NOMO-1 treated with DMSO at 0.1 percent for 48 hours (cell line): ENCODE data around the gene PDLIM1.
"Not testable (repeated sequence)": the region's sequence is repeated elsewhere in the genome, so short reads cannot be mapped to it uniquely, and the experiment has no call there.

Experiments
- DNase-seq: peaks from one replicate; lab custom pipeline; 2025; ENCODE audit not compliant: unreplicated experiment; lab: John Stamatoyannopoulos, UW

The PDLIM1 gene

GRCh38 chr10:95243318-95243617 is 47.5 kb downstream of the PDLIM1 start:
- DNase-seq: no peak

- DNase-seq: peak; percentile 8
These were observed 48.1 kb downstream of the PDLIM1 start for GRCh38 chr10:95242581-95243317.

DNA sequence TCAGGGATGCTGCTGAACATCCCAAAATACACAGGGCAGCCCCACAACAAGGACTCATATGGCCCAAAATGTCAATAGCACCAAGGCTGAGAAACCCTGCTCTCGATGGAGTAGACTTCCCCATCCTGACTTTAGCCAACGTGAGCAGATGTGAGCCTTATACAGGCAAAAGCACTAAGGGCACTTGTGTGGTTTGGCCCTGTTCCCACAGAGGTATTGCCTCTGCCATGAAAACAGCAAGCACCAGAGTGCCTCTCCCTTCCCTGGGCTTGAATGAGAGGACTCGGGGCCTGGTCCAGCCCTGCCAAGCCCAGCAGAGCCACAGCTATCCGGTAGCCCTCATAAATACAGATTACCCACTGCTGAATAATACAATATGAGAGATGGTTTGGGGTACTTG is 49.3 kb downstream of the PDLIM1 start:
- DNase-seq: no peak

GRCh38 chr10:95240811-95241210 is 50.0 kb downstream of the PDLIM1 start:
- no peak for DNase-seq

- DNase-seq: not testable (repeated sequence)
These were observed 50.7 kb downstream of the PDLIM1 start for GRCh38 chr10:95240096-95240495.

DNA sequence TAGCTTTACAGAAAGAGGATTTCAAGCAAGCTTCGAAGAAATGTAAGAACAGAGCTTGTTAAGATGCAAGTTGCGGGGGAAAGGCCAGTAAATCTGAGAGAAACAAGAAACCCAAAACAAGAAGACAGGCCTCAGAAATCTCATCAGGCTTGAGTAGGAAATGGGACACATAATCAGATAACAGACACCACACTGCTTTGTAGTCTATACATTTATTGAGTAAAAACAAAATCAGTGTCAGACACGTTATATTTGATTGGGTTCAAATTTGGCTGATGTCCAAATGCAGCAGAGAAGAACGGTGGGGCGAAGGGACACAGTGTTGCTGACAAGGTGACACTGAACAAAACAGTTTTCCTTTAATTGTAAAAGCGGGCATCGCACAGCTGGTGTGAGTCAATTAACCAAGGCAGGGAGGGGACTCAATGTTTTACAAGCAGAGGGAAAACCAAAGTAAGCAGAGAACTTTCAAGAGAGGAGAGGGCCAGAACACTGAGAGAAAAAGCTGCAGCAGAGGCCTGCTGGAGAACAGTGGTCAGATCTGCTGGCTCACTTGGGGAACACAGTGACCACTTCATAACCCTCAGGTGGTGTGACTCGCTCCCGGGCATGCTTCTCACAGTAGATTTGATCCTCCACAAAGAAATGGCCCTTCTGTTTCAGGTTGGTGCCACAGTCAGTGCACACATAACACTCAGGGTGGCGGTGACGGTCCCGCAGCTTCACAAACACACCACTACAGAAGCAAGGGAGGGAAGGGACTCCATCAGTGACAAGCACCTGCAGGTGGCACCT is 53.2 kb downstream of the PDLIM1 start:
- no peak for DNase-seq

DNA sequence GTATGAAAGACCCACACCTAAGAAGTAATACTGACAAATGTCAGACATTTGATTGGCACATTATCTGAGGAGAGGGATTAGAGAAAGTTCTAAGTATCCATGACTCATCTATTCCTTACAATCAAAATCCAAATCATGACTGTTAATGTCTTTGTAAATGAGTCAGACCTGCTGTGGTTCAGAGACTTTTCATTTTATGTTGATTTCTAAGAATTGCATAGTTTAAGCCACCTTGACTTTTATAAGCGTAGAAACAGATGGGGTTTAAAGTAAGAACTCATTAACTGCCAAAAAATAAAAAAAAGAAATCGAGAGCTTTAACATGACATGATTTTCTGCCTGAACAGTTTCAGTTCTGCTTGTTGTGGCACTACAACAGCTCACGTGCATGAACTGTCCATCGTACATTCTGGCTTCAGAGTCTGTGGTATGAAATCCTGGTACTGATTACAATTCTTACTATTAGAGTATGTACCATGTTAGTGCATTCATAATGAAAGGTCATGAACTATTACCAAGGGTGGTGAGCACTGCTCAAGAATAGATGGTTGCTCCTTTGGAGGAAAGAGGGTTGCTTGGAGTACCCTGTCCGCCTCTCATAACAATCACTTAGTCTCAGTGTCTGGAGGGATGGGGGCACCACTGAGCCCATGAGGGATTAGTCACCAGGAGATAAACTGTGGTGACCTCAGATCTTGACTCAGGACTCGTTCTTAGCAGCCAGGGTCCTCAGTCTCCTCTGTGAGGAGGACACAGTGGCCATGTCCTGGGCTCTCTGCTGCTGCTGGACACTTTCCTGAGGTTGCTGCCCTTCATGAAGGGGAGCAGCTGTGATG is 54.5 kb downstream of the PDLIM1 start:
- DNase-seq: peak; percentile 63

GRCh38 chr10:95235676-95236067 is 55.1 kb downstream of the PDLIM1 start:
- DNase-seq: no peak

DNA sequence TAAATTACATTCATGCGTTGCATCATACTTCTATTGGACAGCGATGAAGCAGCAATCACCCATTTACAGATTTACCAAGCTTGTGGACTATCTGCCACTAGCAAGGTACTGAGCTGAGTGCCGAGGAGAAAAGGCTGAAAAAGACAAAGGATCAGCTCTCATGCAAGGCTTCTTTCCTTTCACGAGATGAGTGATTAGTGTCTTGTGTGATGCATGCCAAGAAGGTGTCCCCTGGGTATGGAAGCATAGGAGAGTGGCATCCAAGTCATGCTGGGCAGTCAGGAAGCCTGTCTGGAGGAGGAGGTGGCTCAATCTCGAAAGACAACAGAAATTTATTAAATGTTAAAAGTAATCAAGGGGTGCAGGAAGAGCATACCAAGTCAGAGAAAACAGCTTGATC is 55.9 kb downstream of the PDLIM1 start:
- no peak for DNase-seq

GRCh38 chr10:95233377-95234034 is 57.3 kb downstream of the PDLIM1 start:
- DNase-seq: no peak

DNA sequence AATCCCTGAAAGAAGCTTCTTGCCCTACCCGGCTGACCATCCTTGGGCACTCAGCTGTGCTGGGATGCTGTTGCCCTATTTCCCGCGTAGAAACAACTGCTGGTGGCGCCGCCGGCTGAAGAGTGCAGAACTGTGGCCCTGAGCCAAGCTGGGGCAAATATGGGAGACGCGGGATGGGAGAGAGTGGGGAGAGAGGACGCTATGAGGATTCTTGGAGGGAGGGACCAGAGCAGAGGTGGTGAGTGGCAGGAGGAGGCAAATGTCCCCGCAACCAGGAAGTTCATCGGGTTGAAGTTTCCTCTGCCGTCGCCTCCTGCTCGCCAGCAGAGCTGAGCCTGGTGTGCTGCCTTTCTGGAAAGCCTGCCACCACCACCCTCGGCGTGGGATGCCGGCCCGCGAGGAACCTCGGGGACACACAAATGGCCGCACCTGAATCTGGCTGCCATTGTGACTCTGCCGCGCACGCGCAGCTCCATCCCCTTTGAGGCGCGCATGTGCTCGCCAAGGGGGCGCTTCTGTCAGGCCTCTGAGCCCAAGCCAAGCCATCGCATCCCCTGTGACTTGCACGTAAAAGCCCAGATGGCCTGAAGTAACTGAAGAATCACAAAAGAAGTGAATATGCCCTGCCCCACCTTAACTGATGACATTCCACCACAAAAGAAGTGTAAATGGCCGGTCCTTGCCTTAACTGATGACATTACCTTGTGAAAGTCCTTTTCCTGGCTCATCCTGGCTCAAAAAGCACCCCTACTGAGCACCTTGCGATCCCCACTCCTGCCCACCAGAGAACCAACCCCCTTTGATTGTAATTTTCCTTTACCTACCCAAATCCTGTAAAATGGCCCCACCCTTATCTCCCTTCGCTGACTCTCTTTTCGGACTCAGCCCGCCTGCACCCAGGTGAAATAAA is 59.9 kb downstream of the PDLIM1 start:
- not testable (repeated sequence) for DNase-seq

DNA sequence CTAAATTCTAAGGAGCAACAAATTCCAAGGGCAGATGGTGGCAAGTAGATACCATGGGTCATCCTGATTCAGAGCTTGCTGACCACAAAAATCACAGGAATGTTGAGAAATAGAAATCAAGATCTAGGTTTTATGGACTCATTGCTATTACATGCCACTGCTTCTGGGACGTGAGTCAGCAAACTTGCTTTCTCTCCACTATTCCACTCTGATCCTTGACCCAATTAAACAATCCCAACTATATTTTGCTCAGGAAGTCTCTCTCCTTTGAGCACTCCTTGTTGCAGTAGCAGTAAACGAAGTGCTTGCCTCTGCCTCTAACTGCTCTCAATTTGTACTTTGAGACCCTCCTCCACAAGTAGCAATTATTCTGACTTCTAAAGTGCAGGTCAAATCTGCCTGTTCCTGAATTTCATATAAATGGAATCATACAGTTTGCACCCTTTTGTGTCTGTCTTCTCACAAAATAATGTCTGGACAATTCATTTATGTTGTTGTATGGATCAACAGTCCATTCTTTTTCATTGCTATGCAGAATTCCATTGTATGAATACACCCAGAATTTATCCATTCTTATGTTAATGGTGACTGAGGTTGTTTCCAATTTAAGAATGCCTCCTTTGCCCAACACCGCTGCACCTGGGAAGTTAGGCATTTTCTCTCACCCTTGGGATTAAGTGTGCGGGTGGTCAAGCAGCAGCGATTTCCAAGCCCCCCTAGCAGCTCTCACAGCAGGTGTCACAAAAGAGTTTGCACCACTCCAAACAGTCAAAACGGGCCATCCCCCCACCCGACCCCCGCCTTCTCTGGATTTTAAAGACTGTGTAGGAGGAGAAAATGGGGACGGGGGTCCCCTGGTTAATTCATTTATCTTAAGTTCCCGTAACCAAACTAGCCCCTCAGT is 60.8 kb downstream of the PDLIM1 start:
- no peak for DNase-seq

DNA sequence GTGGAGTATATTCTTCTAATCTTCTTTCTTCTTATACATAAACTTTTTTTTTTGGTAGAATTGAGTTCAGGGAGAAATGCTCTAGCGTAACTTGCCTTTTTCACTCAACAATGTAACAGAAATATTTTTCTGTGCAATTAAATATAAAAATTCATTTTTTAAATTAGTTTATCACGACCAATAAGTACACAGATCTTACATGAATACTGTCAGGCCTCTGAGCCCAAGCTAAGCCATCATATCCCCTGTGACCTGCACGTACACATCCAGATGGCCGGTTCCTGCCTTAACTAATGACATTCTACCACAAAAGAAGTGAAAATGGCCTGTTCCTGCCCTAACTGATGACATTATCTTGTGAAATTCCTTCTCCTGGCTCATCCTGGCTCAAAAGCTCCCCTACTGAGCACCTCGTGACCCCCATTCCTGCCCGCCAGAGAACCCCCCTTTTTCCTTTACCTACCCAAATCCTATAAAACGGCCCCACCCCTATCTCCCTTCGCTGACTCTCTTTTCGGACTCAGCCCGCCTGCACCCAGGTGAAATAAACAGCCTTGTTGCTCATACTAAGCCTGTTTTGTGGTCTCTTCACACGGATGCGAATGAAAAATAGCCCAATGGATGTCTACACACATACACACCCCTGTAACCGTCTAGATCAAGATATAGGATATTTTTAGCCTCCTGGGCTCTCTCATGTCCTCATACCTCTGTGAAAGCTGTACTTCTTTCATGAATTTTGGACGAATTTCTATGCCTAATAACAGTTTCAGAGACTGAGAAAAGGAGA is 61.7 kb downstream of the PDLIM1 start:
- DNase-seq: not testable (repeated sequence)

GRCh38 chr10:95225136-95225535 is 65.7 kb downstream of the PDLIM1 start:
- DNase-seq: no peak

DNA sequence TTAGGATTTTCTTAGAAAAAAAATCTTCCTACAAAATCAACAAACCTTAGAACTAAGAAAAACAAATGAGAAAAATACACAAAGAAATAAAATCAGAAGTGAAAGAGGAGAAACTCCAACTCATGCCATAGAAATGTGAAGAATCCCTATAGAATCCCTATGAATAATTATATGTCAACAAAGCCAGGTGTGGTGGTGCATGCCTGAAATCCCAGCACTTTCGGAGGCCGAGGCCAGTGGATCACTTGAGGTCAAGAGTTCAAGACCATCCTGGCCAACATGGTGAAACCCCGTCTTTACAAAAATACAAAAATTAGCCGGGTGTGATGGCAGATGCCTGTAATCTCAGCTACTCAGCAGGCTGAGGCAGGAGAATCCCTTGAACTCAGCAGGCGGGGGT is 69.7 kb downstream of the PDLIM1 start:
- no peak for DNase-seq

DNA sequence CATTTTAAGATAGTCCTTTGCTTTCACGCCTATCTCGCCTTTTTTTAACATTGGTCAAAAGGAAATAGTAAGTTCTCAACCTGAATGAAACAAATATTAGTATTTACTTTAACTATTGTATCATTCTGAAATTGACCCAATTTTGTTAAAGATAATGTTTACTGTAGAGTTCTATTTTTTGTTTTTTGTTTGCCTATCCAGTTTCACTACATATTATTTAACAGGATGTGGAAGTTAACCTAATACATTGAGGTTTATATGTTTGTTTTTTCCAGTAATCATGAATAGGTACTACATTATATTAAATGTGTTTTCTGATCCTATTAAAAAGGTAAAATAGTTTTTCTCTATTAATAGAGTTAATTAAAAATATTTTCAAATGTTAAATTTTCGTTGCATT is 70.3 kb downstream of the PDLIM1 start:
- no peak for DNase-seq

DNA sequence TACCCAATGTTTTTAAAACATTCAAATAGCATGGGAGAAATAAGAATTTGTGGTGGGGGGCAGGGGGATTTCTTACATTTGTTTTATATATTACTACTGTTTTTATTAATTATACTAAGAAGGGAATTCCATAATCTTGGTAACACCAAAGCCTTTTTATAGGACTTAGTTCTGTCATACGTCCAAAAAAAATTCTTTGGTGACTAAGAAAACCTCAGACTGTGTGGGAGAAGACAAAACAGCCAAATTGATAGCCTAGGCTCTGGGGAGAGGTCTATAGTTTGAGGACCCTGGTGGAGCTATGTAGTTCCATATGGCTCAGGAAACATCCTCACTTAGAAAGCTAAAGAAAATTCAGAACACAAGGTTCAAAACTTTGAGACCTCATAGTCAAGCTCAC is 73.3 kb downstream of the PDLIM1 start:
- no peak for DNase-seq

- DNase-seq: no peak
These were observed 76.0 kb downstream of the PDLIM1 start for GRCh38 chr10:95214793-95215192.
